Upper lobe of left lung (tissue), 6 donors: ENCODE results near the gene IL12B. TPM values are rescaled to one million over a fixed set of nuclear protein-coding genes. Genes with fewer than 3 reads are reported as not detected.
"Not testable (repeated sequence)": the region's sequence is repeated elsewhere in the genome, so short reads cannot be mapped to it uniquely, and the experiment has no call there.

Source experiments
- ATAC-seq, 2 donors: fragments of 200-7000 bp; cut with Tn5 transposase; one replicate each; pipeline ENCODE4 v1.9.1; 2022; ENCODE audit warnings: mild to moderate bottlenecking in 2 of 2, moderate library complexity in 2 of 2; ENCODE audit not compliant: low FRiP score in 2 of 2
- DNase-seq, 2 donors: peaks; one replicate each; pipeline ENCODE4 v3.0.0-alpha.2; 2019 to 2020
- H3K27ac ChIP-seq, 4 donors: fragments of 200-600 bp; sonication (generic); one replicate each; pipeline ENCODE4 v1.5.1; 2016 to 2019
- H3K27me3 ChIP-seq, 4 donors: fragments of 200-600 bp; sonication (generic); one replicate each; pipeline ENCODE4 v1.5.1; 2017 to 2019
- H3K36me3 ChIP-seq, 4 donors: fragments of 200-600 bp; sonication (generic); one replicate each; pipeline ENCODE4 v1.5.1; 2016 to 2019
- H3K4me1 ChIP-seq, 4 donors: fragments of 200-600 bp; sonication (generic); one replicate each; pipeline ENCODE4 v1.5.1; 2018 to 2019
- H3K4me3 ChIP-seq, 4 donors: fragments of 200-600 bp; sonication (generic); one replicate each; pipeline ENCODE4 v1.5.1; 2017 to 2019; ENCODE audit warnings: mild to moderate bottlenecking in 2 of 4, moderate library complexity in 1 of 4
- H3K9me3 ChIP-seq, 4 donors: fragments of 200-600 bp; sonication (generic); one replicate each; pipeline ENCODE4 v1.5.1; 2018 to 2019
- CTCF ChIP-seq, 6 experiments: fragments of 450-650 bp in 4 of 6; fragments of 200-600 bp in 2 of 6; sonication (generic) in 2 of 6; IDR thresholded peaks; one replicate each; pipeline ENCODE4 v1.5.1; 2016 to 2019; ENCODE audit warnings: antibody characterized with exemption in 6 of 6
- EP300 ChIP-seq, 4 donors: sonication (generic); formaldehyde crosslinking; IDR thresholded peaks; one replicate each; pipeline ENCODE4 v1.5.1; 2017; ENCODE audit warnings: antibody characterized with exemption in 4 of 4, control low read depth in 2 of 4
- POLR2A ChIP-seq, 4 donors: fragments of 450-650 bp; IDR thresholded peaks; one replicate each; pipeline ENCODE4 v1.5.1; 2016 to 2017; ENCODE audit warnings: antibody characterized with exemption in 4 of 4, mild to moderate bottlenecking in 2 of 4
- POLR2AphosphoS5 ChIP-seq, 2 donors: sonication (generic); formaldehyde crosslinking; IDR thresholded peaks; one replicate each; pipeline ENCODE4 v1.5.1; 2017; ENCODE audit warnings: antibody characterized with exemption in 2 of 2
- WGBS, 2 donors: methylation state at CpG; one replicate each; pipeline ENCODE4 v1.1.5; 2017 to 2018; 5-methylcytosine and 5-hydroxymethylcytosine counted together
- total RNA-seq, 6 donors: library from RNA; depleted of rRNA in 4 of 6; stranded (reverse); fragments of >200 nt in 4 of 6; gene quantifications; one replicate each; pipeline versions ENCODE4 v1.1.0 to v1.2.1, GENCODE V29; 2016 to 2021
- donor health status: DM: no; HTN: no; CAD: no; lungs with moderate emphysema.
- donor health status: DM: no; HTN: yes; CAD: no; lungs with severe emphysema.

Gene IL12B
- total RNA-seq, 6 donors from 2014 or later: not detected

DNA sequence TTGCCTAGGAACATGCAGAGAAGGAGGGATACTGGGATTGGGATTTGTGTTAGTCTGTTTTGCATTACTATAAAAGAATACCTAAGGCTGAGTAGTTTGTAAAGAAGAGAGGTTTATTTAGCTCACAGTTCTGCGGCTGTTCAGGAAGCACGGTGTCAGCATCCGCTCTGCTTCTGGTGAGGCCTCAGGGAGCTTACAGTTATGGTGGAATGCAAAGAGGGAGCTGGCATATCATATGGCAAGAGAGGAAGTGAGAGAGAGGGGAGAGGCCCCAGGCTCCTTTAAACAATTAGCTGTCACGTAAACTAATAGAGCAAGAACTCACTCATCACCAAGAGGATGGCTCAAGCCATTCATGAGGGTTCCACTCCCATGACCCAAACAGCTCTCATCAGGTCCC lies 27.0 kb downstream of the IL12B start:
- Histone ChIP-seq H3K4me3 (no peak overlapping the region), H3K27ac (no peak overlapping the region), H3K9me3 (peaks cover 0 to 19% (median 11%) of the 10 kb centered on the region in 4 donors), H3K4me1 (no peaks in the 10 kb centered on the region), H3K27me3 (no peaks in the 10 kb centered on the region), H3K36me3 (no peaks in the 10 kb centered on the region)
- 90 to 92% methylated on average over 4 of the region's 4 CpGs for WGBS, 2 donors
- no peak for ATAC-seq
- no peak for DNase-seq
- TF ChIP-seq EP300 (IDR thresholded peaks at IDR 0.05) (no peak), CTCF (IDR thresholded peaks at IDR 0.05) (no peak), POLR2A (IDR thresholded peaks at IDR 0.05) (no peak), POLR2AphosphoS5 (IDR thresholded peaks at IDR 0.05) (no peak)

DNA sequence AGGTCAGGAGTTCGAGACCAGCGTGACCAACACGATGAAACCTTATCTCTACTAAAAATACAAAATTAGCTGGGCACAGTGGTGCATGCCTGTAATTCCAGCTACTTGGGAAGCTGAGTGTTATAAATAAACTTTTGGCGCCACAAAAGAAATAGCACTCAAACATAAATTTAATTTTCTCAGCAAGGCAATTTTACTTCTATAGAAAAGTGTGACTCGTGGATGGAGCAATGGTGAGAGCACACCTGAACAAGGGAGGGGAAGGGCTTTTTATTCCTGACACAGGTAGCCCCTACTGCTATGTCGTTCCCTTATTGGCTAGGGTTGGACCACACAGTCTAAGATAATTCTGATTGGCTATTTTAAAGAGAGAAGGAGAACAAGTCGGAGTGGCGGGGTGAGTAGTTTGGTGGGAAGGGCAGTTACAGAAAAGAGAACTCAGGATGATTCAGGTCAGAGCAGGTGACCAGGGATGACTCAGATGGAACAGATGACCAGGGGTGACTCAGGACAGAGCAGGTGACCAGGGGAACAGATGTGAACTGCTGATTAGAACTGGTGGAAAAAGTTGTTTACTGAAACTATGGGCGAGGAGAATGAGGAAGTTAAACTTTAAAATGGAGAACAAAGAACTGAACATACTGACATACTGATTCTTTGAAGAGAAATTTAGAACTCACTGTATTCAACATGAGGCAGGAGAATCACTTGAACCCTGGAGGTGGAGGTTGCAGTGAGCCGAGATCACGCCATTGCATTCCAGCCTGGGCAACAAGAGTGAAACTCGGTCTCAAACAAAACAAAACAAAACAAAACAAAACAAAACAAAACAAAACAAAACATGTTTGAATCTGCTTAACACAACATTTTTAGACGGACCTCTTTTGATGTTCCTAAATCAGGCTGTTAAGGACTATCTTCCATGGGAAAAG lies 28.1 kb downstream of the IL12B start:
- DNase-seq, H3K4me1 ChIP-seq, H3K27ac ChIP-seq, ATAC-seq, H3K4me3 ChIP-seq, H3K36me3 ChIP-seq, H3K27me3 ChIP-seq: not testable (repeated sequence)
- peaks cover 0 to 21% (median 17%) of the 10 kb centered on the region in 4 donors for H3K9me3 ChIP-seq
- 86 to 88% methylated on average over 13 of the region's 13 CpGs for WGBS, 2 donors

GRCh38 chr5:159301466-159301865 lies 28.8 kb downstream of the IL12B start:
- H3K9me3 ChIP-seq: peaks cover 0 to 21% (median 17%) of the 10 kb centered on the region in 4 donors
- H3K36me3 ChIP-seq: no peaks in the 10 kb centered on the region
- ATAC-seq (no peak), DNase-seq (no peak)
- no peak overlapping the region for H3K4me3 ChIP-seq
- H3K27ac ChIP-seq: no peak overlapping the region
- no peak for TF ChIP-seq POLR2A (IDR thresholded peaks at IDR 0.05)
- no peak for TF ChIP-seq POLR2AphosphoS5 (IDR thresholded peaks at IDR 0.05)
- TF ChIP-seq CTCF (IDR thresholded peaks at IDR 0.05): no peak
- TF ChIP-seq EP300 (IDR thresholded peaks at IDR 0.05): no peak
- no peaks in the 10 kb centered on the region for H3K4me1 ChIP-seq
- 90% methylated on average over 3 of the region's 3 CpGs for WGBS, 2 donors
- no peaks in the 10 kb centered on the region for H3K27me3 ChIP-seq

DNA sequence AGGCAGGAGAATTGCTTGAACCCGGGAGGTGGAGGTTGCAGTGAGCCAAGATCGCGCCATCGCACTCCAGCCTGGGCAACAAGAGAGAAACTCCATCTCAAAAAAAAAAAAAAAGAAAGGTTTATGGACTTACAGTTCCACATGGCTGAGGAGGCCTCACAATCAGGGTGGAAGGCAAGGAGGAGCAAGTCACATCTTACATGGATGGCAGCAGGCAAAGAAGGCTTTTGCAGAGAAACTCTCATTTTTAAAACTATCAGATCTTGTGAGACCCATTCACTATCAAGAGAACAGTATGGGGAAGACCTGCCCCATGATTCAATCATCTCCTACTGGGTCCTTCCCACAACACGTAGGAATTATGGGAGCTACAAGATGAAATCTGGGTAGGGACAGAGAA lies 33.0 kb downstream of the IL12B start:
- not testable (repeated sequence) for H3K4me3 ChIP-seq, H3K27me3 ChIP-seq, H3K36me3 ChIP-seq, H3K4me1 ChIP-seq, DNase-seq, ATAC-seq, H3K27ac ChIP-seq
- H3K9me3 ChIP-seq: peaks cover 0 to 20% (median 14%) of the 10 kb centered on the region in 4 donors
- 91 to 95% methylated on average over 5 of the region's 5 CpGs for WGBS, 2 donors

GRCh38 chr5:159294921-159295320 lies 35.4 kb downstream of the IL12B start:
- 97 to 98% methylated on average over 5 of the region's 5 CpGs for WGBS, 2 donors
- no peak for ATAC-seq

More at GRCh38 chr5:159294921-159295320, 35.4 kb downstream of the IL12B start:
- no peaks in the 10 kb centered on the region for H3K36me3 ChIP-seq
- no peak overlapping the region for H3K4me3 ChIP-seq
- TF ChIP-seq CTCF (IDR thresholded peaks at IDR 0.05): no peak
- TF ChIP-seq EP300 (IDR thresholded peaks at IDR 0.05): no peak
- H3K4me1 ChIP-seq: no peaks in the 10 kb centered on the region
- no peaks in the 10 kb centered on the region for H3K27me3 ChIP-seq
- no peak for DNase-seq
- peaks cover 0 to 8% (median 6%) of the 10 kb centered on the region in 4 donors for H3K9me3 ChIP-seq
- H3K27ac ChIP-seq: no peak overlapping the region
